Endometrial microvascular endothelial cells (primary cell): Measurements from ENCODE around the gene GPR18. TPM values are rescaled to one million over a fixed set of nuclear protein-coding genes. Genes with fewer than 3 reads are reported as not detected.
"Not testable (repeated sequence)": the region's sequence is repeated elsewhere in the genome, so short reads cannot be mapped to it uniquely, and the experiment has no call there.

ENCODE experiments used
- in situ Hi-C: cut with HindIII; loops from 2 replicates; pipeline ENCODE4 v1.10.0; 2017; ENCODE audit warnings: low sequenced_read_pairs, low pct_unique_long_range_greater_than_20kb; ENCODE audit errors: inconsistent ontology term
- total RNA-seq: library from RNA; depleted of rRNA; stranded (reverse); fragments of >200 nt; gene quantifications from one replicate; pipeline ENCODE4 v1.2.3, GENCODE V29; 2015; ENCODE audit errors: inconsistent ontology term

Gene GPR18
- total RNA-seq, 1 donor from 2014 or later = not detected

GRCh38 chr13:99249606-99250005 lies 8.6 kb downstream of the GPR18 start:
- in situ Hi-C loops = not testable (repeated sequence)

- in situ Hi-C loops = not testable (repeated sequence)
These were observed 9.0 kb downstream of the GPR18 start for GRCh38 chr13:99249178-99249577.

- in situ Hi-C loops = no loop called here
These were observed 12.1 kb downstream of the GPR18 start for GRCh38 chr13:99246100-99246499.

- in situ Hi-C loops = no loop called here
These were observed 20.1 kb downstream of the GPR18 start for GRCh38 chr13:99237981-99238662.

- in situ Hi-C loops = no loop called here
These were observed 26.5 kb downstream of the GPR18 start for GRCh38 chr13:99231721-99232120.

- in situ Hi-C loops = no loop called here
These were observed 27.2 kb downstream of the GPR18 start for GRCh38 chr13:99230991-99231390.

GRCh38 chr13:99230588-99230987 lies 27.6 kb downstream of the GPR18 start:
- in situ Hi-C loops = not testable (repeated sequence)

- in situ Hi-C loops = no loop called here
These were observed 29.2 kb downstream of the GPR18 start for GRCh38 chr13:99228737-99229691.

GRCh38 chr13:99227909-99228688 lies 30.1 kb downstream of the GPR18 start:
- in situ Hi-C loops = no loop called here

GRCh38 chr13:99227331-99227900 lies 30.8 kb downstream of the GPR18 start:
- in situ Hi-C loops = no loop called here

GRCh38 chr13:99226513-99226912 lies 31.7 kb downstream of the GPR18 start:
- in situ Hi-C loops = no loop called here

GRCh38 chr13:99225078-99225477 lies 33.1 kb downstream of the GPR18 start:
- in situ Hi-C loops = no loop called here

GRCh38 chr13:99224021-99224420 lies 34.2 kb downstream of the GPR18 start:
- in situ Hi-C loops = no loop called here

- in situ Hi-C loops = no loop called here
These were observed 34.6 kb downstream of the GPR18 start for GRCh38 chr13:99223587-99223986.

GRCh38 chr13:99221567-99222239 lies 36.5 kb downstream of the GPR18 start:
- in situ Hi-C loops = no loop called here

GRCh38 chr13:99220199-99220935 lies 37.8 kb downstream of the GPR18 start:
- in situ Hi-C loops = no loop called here

- in situ Hi-C loops = no loop called here
These were observed 39.2 kb downstream of the GPR18 start for GRCh38 chr13:99218969-99219368.

- in situ Hi-C loops = no loop called here
These were observed 39.6 kb downstream of the GPR18 start for GRCh38 chr13:99218545-99218944.
